Measurements from ENCODE around the gene MED27. TPM values are rescaled to one million over a fixed set of nuclear protein-coding genes. Genes with fewer than 3 reads are reported as not detected.

MED27 gene
- total RNA-seq, 1 donor from 2014 or later, result 31.3 TPM

GRCh38 chr9:132020272-132020671 lies 59.4 kb downstream of the MED27 start:
- no peaks in the 10 kb centered on the region for H3K27me3 Mint-ChIP-seq (ENCODE audit: low read depth)
- H3K9me3 Mint-ChIP-seq, result no peaks in the 10 kb centered on the region
- H3K4me3 Mint-ChIP-seq, result no peak overlapping the region
- no peak overlapping the region for H3K27ac Mint-ChIP-seq (ENCODE audit: unreplicated experiment)
- H3K36me3 Mint-ChIP-seq (ENCODE audit: low read depth), result no peaks in the 10 kb centered on the region
- H3K4me1 Mint-ChIP-seq, result peaks cover 17% of the 10 kb centered on the region
- no peak for DNase-seq (ENCODE audit: low read depth, low spot score)
- TF ChIP-seq, protein P1, sequence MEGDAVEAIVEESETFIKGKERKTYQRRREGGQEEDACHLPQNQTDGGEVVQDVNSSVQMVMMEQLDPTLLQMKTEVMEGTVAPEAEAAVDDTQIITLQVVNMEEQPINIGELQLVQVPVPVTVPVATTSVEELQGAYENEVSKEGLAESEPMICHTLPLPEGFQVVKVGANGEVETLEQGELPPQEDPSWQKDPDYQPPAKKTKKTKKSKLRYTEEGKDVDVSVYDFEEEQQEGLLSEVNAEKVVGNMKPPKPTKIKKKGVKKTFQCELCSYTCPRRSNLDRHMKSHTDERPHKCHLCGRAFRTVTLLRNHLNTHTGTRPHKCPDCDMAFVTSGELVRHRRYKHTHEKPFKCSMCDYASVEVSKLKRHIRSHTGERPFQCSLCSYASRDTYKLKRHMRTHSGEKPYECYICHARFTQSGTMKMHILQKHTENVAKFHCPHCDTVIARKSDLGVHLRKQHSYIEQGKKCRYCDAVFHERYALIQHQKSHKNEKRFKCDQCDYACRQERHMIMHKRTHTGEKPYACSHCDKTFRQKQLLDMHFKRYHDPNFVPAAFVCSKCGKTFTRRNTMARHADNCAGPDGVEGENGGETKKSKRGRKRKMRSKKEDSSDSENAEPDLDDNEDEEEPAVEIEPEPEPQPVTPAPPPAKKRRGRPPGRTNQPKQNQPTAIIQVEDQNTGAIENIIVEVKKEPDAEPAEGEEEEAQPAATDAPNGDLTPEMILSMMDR (conservative IDR thresholded peaks at IDR 0.05), result no peak

GRCh38 chr9:132019702-132020101 lies 60.0 kb downstream of the MED27 start:
- Mint-ChIP-seq H3K9me3 (no peaks in the 10 kb centered on the region), H3K4me1 (peaks cover 21% of the 10 kb centered on the region), H3K4me3 (no peak overlapping the region), H3K27ac (ENCODE audit: unreplicated experiment) (no peak overlapping the region), H3K36me3 (ENCODE audit: low read depth) (no peaks in the 10 kb centered on the region), H3K27me3 (ENCODE audit: low read depth) (no peaks in the 10 kb centered on the region)
- TF ChIP-seq, protein P1 (conservative IDR thresholded peaks at IDR 0.05), result no peak
- no peak for DNase-seq (ENCODE audit: low read depth, low spot score)

DNA sequence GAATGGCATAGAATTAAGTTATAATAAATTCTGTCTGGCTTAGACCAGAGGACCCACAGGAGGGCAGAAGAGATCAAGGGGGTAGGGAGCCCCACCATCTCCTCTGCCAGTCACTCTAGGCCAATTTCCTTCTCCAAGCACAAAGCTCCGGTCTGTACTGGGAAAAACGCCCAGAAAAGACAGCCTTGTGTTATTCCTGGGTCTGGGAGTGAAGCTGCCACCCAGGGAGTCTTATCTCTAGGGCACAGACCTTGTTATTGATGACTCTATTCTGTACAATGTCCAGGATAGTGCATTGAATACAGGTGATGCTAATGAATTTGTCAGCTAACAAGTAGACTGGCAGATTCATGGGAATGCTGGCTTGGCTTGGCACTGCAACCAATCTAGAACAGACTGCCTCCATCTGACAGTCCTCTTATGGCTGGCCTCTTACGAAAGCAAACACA lies 60.7 kb downstream of the MED27 start:
- peaks cover 23% of the 10 kb centered on the region for H3K4me1 Mint-ChIP-seq
- DNase-seq (ENCODE audit: low read depth, low spot score), result no peak
- TF ChIP-seq, protein P1 (conservative IDR thresholded peaks at IDR 0.05), result no peak
- no peaks in the 10 kb centered on the region for H3K36me3 Mint-ChIP-seq (ENCODE audit: low read depth)
- H3K27ac Mint-ChIP-seq (ENCODE audit: unreplicated experiment), result no peak overlapping the region
- no peak overlapping the region for H3K4me3 Mint-ChIP-seq
- no peaks in the 10 kb centered on the region for H3K27me3 Mint-ChIP-seq (ENCODE audit: low read depth)
- no peaks in the 10 kb centered on the region for H3K9me3 Mint-ChIP-seq

GRCh38 chr9:132016456-132016855 lies 63.2 kb downstream of the MED27 start:
- no peak for DNase-seq (ENCODE audit: low read depth, low spot score)
- peaks cover 23% of the 10 kb centered on the region for H3K4me1 Mint-ChIP-seq

GRCh38 chr9:132015866-132016265 lies 63.8 kb downstream of the MED27 start:
- TF ChIP-seq, protein P1 (conservative IDR thresholded peaks at IDR 0.05), result no peak

More at GRCh38 chr9:132016456-132016855, 63.2 kb downstream of the MED27 start:
- Mint-ChIP-seq H3K9me3 (no peaks in the 10 kb centered on the region), H3K36me3 (ENCODE audit: low read depth) (peaks cover 6% of the 10 kb centered on the region), H3K27me3 (ENCODE audit: low read depth) (no peaks in the 10 kb centered on the region), H3K4me3 (no peak overlapping the region), H3K27ac (ENCODE audit: unreplicated experiment) (no peak overlapping the region)
- TF ChIP-seq, protein P1 (conservative IDR thresholded peaks at IDR 0.05), result no peak

More at GRCh38 chr9:132015866-132016265, 63.8 kb downstream of the MED27 start:
- Mint-ChIP-seq H3K27me3 (ENCODE audit: low read depth) (no peaks in the 10 kb centered on the region), H3K4me3 (no peak overlapping the region), H3K36me3 (ENCODE audit: low read depth) (peaks cover 6% of the 10 kb centered on the region), H3K9me3 (no peaks in the 10 kb centered on the region), H3K27ac (ENCODE audit: unreplicated experiment) (no peak overlapping the region), H3K4me1 (peaks cover 17% of the 10 kb centered on the region)
- no peak for DNase-seq (ENCODE audit: low read depth, low spot score)

Data from neural crest cell (in vitro differentiated cells).